GM19468 (cell line): ENCODE measurements around the gene CACNA1E.

Source experiments
- ATAC-seq: cut with Tn5 transposase; IDR thresholded peaks from one replicate; pipeline ENCODE4 v1.9.1; 2021; ENCODE audit warnings: mild to moderate bottlenecking, moderate library complexity, moderate number of reproducible peaks; ENCODE audit not compliant: unreplicated experiment; ENCODE audit errors: extremely low read depth

CACNA1E gene

GRCh38 chr1:181558416-181558815 is 75.1 kb downstream of the CACNA1E start:
- no peak for ATAC-seq

DNA sequence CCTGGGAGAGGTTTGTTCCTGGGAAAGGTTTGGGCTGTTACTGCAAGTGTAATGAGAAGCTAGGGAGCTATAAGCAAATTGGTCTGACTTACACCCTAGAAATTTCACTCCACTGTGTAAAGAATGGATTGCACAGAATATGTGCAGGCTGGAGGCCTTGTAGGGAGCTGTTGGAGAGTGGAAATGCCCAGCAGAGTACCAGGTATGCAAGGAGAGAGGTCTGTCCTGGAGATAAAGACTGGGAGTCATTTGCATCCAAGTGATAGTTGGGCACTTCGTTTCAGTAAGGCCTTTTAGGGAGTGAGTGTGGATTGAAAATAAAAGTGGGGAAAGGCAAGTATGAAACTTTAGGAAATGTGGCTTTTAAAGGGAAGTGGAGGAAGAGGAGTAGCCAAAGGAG is 75.8 kb downstream of the CACNA1E start:
- no peak for ATAC-seq

- ATAC-seq: no peak
Observed at GRCh38 chr1:181562395-181562794, 79.1 kb downstream of the CACNA1E start.

DNA sequence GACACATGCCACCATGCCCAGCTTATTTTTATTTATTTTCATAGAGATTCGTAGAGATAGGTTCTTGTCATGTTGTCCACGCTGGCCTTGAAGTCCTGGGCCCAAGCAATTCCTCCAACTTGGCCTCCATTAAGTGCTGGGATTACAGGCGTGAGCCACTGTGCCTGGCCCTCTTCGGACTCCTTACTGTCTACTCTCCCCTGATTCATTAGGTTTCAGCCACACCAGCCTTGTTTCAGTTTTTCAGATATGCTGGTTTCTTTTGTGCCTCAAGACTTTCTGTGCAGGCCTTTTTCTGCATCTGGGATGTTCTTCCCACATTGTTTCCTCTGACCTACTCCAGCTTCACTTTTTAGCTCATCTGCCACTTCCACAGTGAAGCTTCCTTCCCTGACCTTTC is 85.4 kb downstream of the CACNA1E start:
- ATAC-seq: no peak

DNA sequence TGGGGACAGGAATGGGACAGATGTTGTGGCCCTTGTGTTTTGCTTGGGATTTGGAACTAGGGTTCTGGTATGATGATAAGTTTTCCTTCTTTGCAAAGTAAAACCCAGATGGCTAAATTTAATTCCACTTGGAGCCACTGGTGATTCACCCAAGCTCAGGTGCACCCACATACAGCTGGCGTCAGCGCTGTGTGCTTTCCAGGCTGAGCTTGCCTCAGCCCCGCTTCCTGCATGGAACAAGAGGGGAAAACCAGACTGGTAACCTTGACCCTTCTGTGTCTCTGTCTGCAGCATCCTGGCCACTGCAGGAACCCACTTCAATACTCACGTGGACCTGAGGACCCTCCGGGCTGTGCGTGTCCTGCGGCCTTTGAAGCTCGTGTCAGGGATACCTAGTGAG is 94.2 kb downstream of the CACNA1E start:
- ATAC-seq: no peak

DNA sequence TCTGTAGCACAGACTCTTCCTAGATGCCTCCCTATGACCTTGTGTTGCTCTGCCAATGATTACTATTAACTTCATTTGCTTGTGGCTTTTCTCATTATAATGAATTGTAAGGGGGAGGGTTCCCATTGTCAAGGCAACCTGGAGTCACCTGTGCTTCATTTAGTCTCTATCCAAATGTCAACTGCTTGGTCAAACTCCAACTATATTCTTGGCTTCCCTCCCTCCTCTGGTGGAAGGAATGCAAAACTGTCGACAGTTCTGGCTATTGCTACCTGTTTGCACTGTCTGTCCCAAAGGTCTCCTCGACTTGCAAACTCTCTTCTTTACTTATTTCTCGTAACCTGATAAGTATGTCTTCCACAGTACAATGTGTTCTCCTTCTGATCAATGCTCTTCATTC is 100.3 kb downstream of the CACNA1E start:
- no peak for ATAC-seq

DNA sequence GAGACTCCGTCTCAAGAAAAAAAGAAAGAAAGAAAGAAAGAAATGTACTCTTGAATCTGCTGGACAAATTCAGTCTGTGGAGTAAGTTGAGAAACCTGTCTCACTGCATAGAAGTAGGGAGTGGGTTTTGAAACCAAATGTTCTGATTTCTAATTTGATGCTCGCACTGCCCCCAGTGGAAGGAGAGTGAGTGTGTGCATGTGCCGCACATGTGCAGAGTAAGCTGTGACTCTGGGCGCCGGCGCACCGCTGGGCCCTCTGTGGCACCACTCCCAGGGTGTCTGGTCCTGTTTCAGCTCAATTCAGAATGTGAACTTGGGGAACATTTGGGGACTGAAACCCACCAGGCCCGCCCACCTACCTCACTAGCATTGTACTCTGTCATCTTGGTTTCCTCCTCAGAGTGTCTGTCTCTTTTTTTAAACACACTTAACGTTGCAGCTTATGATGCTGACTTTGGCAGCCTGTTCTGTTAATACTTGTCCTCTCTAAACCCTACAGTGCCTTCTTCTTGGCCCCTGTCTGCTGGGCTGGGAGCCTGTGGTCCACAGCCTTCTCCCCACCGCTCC is 104.6 kb downstream of the CACNA1E start:
- ATAC-seq: no peak

DNA sequence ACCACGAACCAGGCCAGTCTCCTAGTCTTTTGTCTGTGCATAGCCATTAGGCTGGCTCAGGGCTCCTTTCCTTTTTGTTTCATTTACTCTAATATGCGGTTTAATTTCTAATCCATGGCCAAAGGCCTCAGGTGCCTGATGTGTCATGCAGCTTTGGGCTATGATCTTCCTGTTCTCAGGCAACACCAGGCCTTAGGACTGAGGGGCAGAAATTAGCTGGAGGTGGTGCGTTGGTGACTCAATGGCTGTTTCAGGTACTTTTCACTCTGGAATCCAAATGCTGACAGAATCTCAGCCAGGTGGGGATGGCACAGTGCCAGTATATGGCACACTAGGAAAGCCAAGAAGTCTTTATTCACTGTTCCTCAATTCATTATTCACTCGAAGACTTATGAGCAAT is 105.3 kb downstream of the CACNA1E start:
- no peak for ATAC-seq

DNA sequence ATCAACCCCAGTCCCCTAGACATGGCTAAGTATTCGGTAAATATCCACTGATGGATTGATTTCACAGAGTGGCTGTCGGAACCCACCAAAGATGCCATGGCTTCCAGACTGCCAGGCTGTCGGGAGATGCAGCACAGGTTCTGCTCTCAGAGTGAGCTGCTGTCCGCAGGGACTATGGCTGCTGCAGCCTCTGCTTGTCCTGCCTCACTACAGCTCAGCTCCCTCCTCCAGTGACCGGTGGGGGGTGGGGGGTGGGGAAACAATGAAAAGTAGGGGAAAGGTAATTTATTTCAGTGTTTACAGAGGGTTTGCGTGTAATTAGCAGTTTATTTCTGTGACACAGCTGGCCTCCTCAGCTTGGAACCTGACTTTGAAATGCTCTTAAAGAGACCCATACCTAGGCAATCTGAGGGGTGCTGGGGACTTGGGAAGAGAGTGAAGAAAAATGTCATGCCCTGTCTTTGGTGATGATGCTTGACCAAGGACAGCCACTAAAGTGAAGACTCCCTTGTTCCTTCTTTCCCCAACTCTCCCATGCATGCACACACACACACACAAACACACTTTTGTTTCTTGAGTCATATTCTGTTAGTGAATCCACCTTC is 109.0 kb downstream of the CACNA1E start:
- ATAC-seq: no peak

DNA sequence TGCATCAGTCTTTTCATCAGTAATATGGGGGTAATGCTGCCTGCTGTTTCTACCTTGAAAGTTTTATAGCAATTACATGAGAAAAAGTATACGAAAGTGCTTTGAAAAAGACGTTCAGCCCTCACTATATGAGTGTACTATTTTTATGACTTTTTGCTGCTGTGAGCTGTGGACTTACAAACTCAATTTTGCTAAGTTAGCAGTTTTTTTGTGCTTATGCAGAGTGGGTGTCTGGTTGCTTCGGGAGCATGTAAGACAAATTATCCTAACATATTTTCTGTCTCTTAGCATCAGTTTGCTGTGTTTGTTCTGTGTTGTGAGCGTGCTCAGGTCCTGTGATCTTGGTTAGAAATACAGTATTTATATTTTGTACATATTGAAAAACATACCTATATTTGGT is 109.7 kb downstream of the CACNA1E start:
- ATAC-seq: no peak

DNA sequence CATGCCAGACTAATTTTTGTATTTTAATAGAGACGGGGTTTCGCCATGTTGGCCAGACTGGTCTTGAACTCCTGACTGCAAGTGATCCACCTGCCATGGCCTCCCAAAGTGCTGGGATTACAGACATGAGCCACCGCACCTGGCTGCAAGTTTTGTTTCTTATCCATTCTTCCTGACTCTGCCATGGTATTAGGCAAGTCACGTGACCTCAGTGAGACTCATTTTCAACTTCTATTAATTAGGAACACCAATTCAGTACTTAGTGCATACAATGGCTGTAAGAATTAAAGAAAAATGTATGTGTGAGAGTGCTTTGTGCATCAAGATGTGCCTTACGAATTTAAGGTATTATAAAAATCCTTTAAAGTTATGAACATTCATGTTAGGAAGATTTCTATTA is 111.2 kb downstream of the CACNA1E start:
- no peak for ATAC-seq

- ATAC-seq: no peak
Observed at GRCh38 chr1:181595234-181595633, 111.9 kb downstream of the CACNA1E start.

GRCh38 chr1:181601186-181601950 is 118.1 kb downstream of the CACNA1E start:
- ATAC-seq: no peak

DNA sequence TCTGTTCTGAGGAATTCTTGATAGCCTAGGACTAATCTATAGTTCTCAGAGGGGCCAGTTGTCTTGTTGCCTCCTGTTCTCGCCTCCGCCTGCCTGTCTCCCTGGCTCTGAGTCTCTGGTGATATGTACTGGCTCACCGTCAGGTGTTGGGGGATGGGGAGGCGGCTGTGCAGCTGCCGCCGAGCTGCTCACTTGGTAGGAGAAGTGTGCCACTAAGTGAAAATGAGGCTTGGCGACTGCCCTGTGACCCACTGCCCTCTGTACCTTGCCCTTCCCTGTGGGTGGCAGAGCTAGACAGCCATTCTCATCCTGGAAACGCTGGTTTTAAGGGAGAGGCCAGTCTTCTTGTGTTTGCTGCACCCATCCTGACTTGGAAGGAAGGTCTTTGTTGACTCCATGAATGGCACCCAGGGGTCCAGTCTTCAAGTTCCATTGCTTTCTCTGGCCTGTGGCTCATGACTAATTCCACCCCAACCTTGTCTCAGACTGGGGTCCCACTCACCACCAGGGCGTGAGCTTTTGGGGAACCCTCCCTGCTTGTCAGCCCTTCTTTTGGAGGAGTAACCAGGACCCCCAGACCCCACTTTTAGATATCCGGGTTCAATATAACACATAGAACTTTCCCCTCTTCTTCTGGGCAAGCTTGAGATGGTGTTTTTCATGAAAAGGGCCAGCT is 120.6 kb downstream of the CACNA1E start:
- ATAC-seq: no peak

DNA sequence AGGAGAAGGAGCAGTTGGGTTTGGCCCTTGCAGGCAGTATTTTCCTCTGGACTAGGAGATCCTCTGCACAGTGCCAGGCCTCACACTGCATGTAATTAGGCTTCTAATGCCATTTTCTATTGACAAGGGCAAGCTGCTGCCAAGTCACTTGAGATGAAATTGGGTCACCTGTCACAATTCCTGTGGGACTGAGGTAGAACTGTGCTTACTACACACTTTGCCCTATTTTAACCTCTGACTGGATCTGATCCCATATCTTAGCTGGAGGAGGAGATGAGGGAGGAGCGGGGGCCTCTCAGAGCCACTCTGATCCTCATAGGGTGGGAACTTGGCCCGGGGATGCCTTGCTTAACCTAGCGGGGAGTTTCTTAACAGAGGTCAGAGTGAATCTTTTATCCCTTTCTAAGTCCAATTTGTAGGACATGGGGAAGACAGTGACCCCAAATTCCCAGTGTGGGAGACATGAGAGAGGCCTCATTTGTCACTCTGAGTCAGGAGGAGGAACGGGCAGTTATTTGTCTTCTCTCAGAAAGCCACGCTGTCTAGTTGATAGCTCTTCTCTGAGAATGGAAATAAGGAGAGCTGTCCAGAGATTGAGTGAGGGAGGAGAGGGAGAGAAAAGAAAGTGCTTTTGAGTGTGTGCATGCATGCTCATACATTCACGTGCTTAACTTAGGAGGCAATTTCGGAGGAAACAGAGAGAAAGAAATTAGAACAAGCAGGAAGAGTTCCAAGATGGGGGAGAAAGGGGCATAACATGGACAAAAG is 121.3 kb downstream of the CACNA1E start:
- ATAC-seq: no peak

GRCh38 chr1:181607524-181607923 is 124.2 kb downstream of the CACNA1E start:
- no peak for ATAC-seq

GRCh38 chr1:181608386-181608785 is 125.1 kb downstream of the CACNA1E start:
- ATAC-seq: no peak

- no peak for ATAC-seq
Observed at GRCh38 chr1:181608948-181609347, 125.6 kb downstream of the CACNA1E start.

DNA sequence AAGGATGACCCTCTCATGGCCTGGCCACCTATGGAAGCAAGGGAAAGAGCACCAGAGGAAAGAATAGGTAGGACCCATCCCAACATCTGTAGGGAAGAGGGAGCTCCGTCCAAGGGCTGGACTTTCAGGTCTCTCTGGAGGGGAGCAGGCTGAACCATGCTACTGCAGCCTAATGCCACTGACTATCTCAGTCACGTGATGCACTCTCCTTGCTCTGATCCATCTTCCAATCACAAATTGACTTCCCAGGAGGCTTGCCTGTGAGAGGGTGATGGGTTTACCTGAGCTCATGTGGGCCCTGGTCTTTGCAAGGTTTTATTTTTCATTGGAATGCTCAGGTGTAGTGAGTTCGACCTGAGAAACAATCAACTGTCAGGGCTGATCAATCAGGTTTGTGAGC is 128.8 kb downstream of the CACNA1E start:
- no peak for ATAC-seq

- ATAC-seq: no peak
Observed at GRCh38 chr1:181618559-181618958, 135.2 kb downstream of the CACNA1E start.
